A549 (cell line): ENCODE data around the gene VPS72. TPM values are rescaled to one million over a fixed set of nuclear protein-coding genes. Genes with fewer than 3 reads are reported as not detected.

Source experiments
- ATAC-seq, 2 experiments: fragments of 200-7000 bp in 1 of 2; fragments of >200 bp in 1 of 2; cut with Nextera tagmentation in 1 of 2; cut with Tn5 transposase in 1 of 2; 3 replicates each; pipeline versions ENCODE4 v1.8.0 to v1.9.1; 2018 to 2020; ENCODE audit warnings: mild to moderate bottlenecking in 1 of 2, moderate library complexity in 1 of 2
- CTCF ChIA-PET: fragments of 300-600 bp; sonication (Branson Sonifier 250); formaldehyde crosslinking; extraction: SDS; loops from one replicate; lab custom pipeline; 2021; ENCODE audit warnings: antibody characterized with exemption, inconsistent platforms; lab: Yijun Ruan, JAX
- POLR2A ChIA-PET: fragments of 350-600 bp; formaldehyde crosslinking; extraction: SDS; loops from one replicate; lab custom pipeline; 2021; ENCODE audit warnings: antibody characterized with exemption, inconsistent platforms; lab: Yijun Ruan, JAX
- DNase-seq, 2 experiments: peaks; one replicate each; pipeline versions ENCODE4 v3.0.0 to v3.0.0-alpha.2; 2011 to 2016; ENCODE audit warnings: low read depth in 1 of 2, low spot score in 1 of 2
- FAIRE-seq: peaks from 2 replicates; lab custom pipeline; 2011; peaks lifted over from hg19 to GRCh38; lab: Jason Lieb, UNC
- H3K27ac ChIP-seq, 2 experiments: fragments of >200 bp; sonication (Bioruptor Twin); formaldehyde crosslinking; 3 replicates each; pipeline ENCODE4 v1.5.1; 2016 to 2017
- H3K4me1 ChIP-seq: fragments of >200 bp; sonication (Bioruptor Twin); formaldehyde crosslinking; 3 replicates; pipeline ENCODE4 v1.6.1; 2016
- H3K4me2 ChIP-seq: fragments of >200 bp; sonication (Bioruptor Twin); formaldehyde crosslinking; 3 replicates; pipeline ENCODE4 v1.6.1; 2016
- H3K4me3 ChIP-seq: fragments of >200 bp; sonication (Bioruptor Twin); formaldehyde crosslinking; 3 replicates; pipeline ENCODE4 v1.5.1; 2016
- H3K9me3 ChIP-seq: fragments of >200 bp; sonication (Bioruptor Twin); formaldehyde crosslinking; 3 replicates; pipeline ENCODE4 v1.6.1; 2016
- BHLHE40 ChIP-seq: IDR thresholded peaks from 2 replicates; pipeline ENCODE4 v1.6.1; 2012; ENCODE audit warnings: low read depth, low read length, inconsistent platforms
- CHD2 ChIP-seq: fragments of 150-350 bp; IDR thresholded peaks from 2 replicates; pipeline ENCODE4 v1.6.1; 2014; ENCODE audit warnings: low read length; ENCODE audit not compliant: partially characterized antibody
- CHD4 ChIP-seq: fragments of 200-600 bp; sonication (generic); IDR thresholded peaks from 2 replicates; pipeline ENCODE4 v1.6.1; 2016; ENCODE audit warnings: antibody characterized with exemption, mild to moderate bottlenecking, borderline replicate concordance
- CTCF ChIP-seq: fragments of >200 bp; sonication (Bioruptor Twin); formaldehyde crosslinking; IDR thresholded peaks from 3 replicates; pipeline ENCODE4 v1.5.1; 2016
- EP300 ChIP-seq, 2 experiments: fragments of >200 bp; sonication (Bioruptor Twin); formaldehyde crosslinking; IDR thresholded peaks; 2 replicates in 1 of 2; 3 replicates in 1 of 2; pipeline ENCODE4 v1.6.1; 2016 to 2017
- FOSB ChIP-seq: fragments of 250-450 bp; sonication (Bioruptor Pico); IDR thresholded peaks from 2 replicates; pipeline ENCODE4 v1.5.0; 2020; ENCODE audit warnings: mild to moderate bottlenecking, moderate library complexity
- FOSL2 ChIP-seq, 2 experiments: fragments of 450-650 bp in 1 of 2; fragments of >200 bp in 1 of 2; sonication (Bioruptor Twin) in 1 of 2; formaldehyde crosslinking; IDR thresholded peaks; 2 replicates each; pipeline versions ENCODE4 v1.5.0 to v1.6.1; 2016 to 2020; ENCODE audit warnings: mild to moderate bottlenecking in 1 of 2, moderate library complexity in 1 of 2
- FOXS1 ChIP-seq: fragments of 250-450 bp; sonication (Bioruptor Pico); IDR thresholded peaks from 2 replicates; pipeline ENCODE4 v1.5.0; 2020; ENCODE audit warnings: mild to moderate bottlenecking, moderate library complexity
- HES2 ChIP-seq: fragments of >200 bp; sonication (Bioruptor Twin); formaldehyde crosslinking; IDR thresholded peaks from 2 replicates; pipeline ENCODE4 v1.6.1; 2016
- HOXA7 ChIP-seq: fragments of 250-450 bp; sonication (Bioruptor Pico); IDR thresholded peaks from 2 replicates; pipeline ENCODE4 v1.5.0; 2020; ENCODE audit warnings: mild to moderate bottlenecking, moderate library complexity
- JUNB ChIP-seq: fragments of >200 bp; sonication (Bioruptor Twin); formaldehyde crosslinking; IDR thresholded peaks from 2 replicates; pipeline ENCODE4 v1.6.1; 2016
- KDM5A ChIP-seq: fragments of 200-600 bp; sonication (generic); IDR thresholded peaks from 2 replicates; pipeline ENCODE4 v1.6.1; 2016; ENCODE audit warnings: antibody characterized with exemption, mild to moderate bottlenecking
- MAFK ChIP-seq: fragments of 450-650 bp; IDR thresholded peaks from 2 replicates; pipeline ENCODE4 v1.6.1; 2014; ENCODE audit not compliant: partially characterized antibody
- MAX ChIP-seq: IDR thresholded peaks from 2 replicates; pipeline ENCODE4 v1.6.1; 2012
- NR3C1 ChIP-seq: fragments of >200 bp; sonication (Bioruptor Twin); formaldehyde crosslinking; IDR thresholded peaks from 3 replicates; pipeline ENCODE4 v1.6.1; 2017
- RAD21 ChIP-seq, 2 experiments: fragments of >200 bp in 1 of 2; sonication (Bioruptor Twin) in 1 of 2; formaldehyde crosslinking in 1 of 2; IDR thresholded peaks in 1 of 2; conservative IDR thresholded peaks in 1 of 2; 2 replicates in 1 of 2; 3 replicates in 1 of 2; pipeline ENCODE4 v1.6.1; 2012 to 2018; ENCODE audit warnings: inconsistent platforms in 1 of 2
- SREBF2 ChIP-seq: fragments of 450-650 bp; IDR thresholded peaks from 2 replicates; pipeline ENCODE4 v1.6.1; 2014; ENCODE audit warnings: mild to moderate bottlenecking, moderate library complexity
- TFCP2L1 ChIP-seq: fragments of 250-450 bp; sonication (Bioruptor Pico); IDR thresholded peaks from 2 replicates; pipeline ENCODE4 v1.5.0; 2021; ENCODE audit warnings: mild to moderate bottlenecking
- TP53 ChIP-seq: fragments of 250-450 bp; sonication (Bioruptor Pico); IDR thresholded peaks from 2 replicates; pipeline ENCODE4 v1.5.0; 2021; ENCODE audit warnings: mild to moderate bottlenecking, moderate library complexity
- USF2 ChIP-seq: fragments of 450-650 bp; IDR thresholded peaks from 2 replicates; pipeline ENCODE4 v1.6.1; 2014; ENCODE audit warnings: antibody characterized with exemption
- ZC3H11A ChIP-seq: fragments of 450-650 bp; IDR thresholded peaks from 2 replicates; pipeline ENCODE4 v1.6.1; 2014; ENCODE audit warnings: antibody characterized with exemption, mild to moderate bottlenecking
- ZFP36 ChIP-seq: fragments of 450-650 bp; IDR thresholded peaks from 2 replicates; pipeline ENCODE4 v1.6.1; 2014; ENCODE audit warnings: borderline replicate concordance; ENCODE audit not compliant: partially characterized antibody
- ZSCAN20 ChIP-seq: fragments of 250-450 bp; sonication (Bioruptor Pico); IDR thresholded peaks from 2 replicates; pipeline ENCODE4 v1.8.0; 2022; ENCODE audit warnings: mild to moderate bottlenecking, moderate library complexity
- WGBS: methylation state at CpG from one replicate; pipeline ENCODE4 v1.1.6; 2017; ENCODE audit errors: missing lambda C conversion rate; 5-methylcytosine and 5-hydroxymethylcytosine counted together
- polyA plus RNA-seq, 4 experiments: library from polyadenylated mRNA; depleted of rRNA in 3 of 4; stranded (reverse); fragments of >200 nt; fragmentation: RNase III in 1 of 4; extraction: RNeasy Plus Mini Kit Qiagen cat#74134 plus additional on column Dnase treatment in 1 of 4; gene quantifications; 2 replicates in 3 of 4; 3 replicates in 1 of 4; pipeline ENCODE4 v1.2.3, GENCODE V29; 2011 to 2017

VPS72 gene
- polyA plus RNA-seq, 2 of the 4 experiments (the other 2 are of a cell fraction), result 50.8 to 81.2 TPM

- no peak within 1 kb of the TSS for H3K27ac ChIP-seq
- TF ChIP-seq CTCF (peak; percentile 33), TFCP2L1 (CRISPR knock-in tag) (no peak), KDM5A (no peak), ZSCAN20 (CRISPR knock-in tag) (no peak), HES2 (no peak), ZC3H11A (no peak), TP53 (CRISPR knock-in tag) (no peak)
- TF ChIP-seq, all 56 proteins: peak for 1
- FAIRE-seq (no peak), DNase-seq (peak in 1 of 2 experiments; percentile 37), ATAC-seq (peak; percentile 83 to 92)
- Histone ChIP-seq H3K4me1 (no peaks in the 10 kb centered on the region), H3K4me2 (no peak within 1 kb of the TSS), H3K9me3 (no peaks in the 10 kb centered on the region), H3K4me3 (no peak within 1 kb of the TSS)
- ChIA-PET CTCF (interaction anchor here (0.7 to 2.8 kb wide), 7 partner anchors 8 to 85 kb away, joined by 3 to 12 read pairs (median 5); partner anchors contain the start of gene VPS72), POLR2A (interaction anchor here (1.2 kb wide), 1 partner anchor 14 kb away, joined by 4 read pairs; the partner anchor contains the start of gene VPS72)
- 46% methylated on average over 4 of the region's 4 CpGs for WGBS
These were observed 14.1 kb downstream of the VPS72 start, which contains the start of gene TMOD4 for GRCh38 chr1:151175863-151176262. Gene TMOD4, minus strand, starts transcription at chr1:151175981. Its CDS starts 1,106 bp downstream, at chr1:151174875.

GRCh38 chr1:151175041-151175741 lies 14.8 kb downstream of the VPS72 start:
- TF ChIP-seq MAFK (no peak), USF2 (no peak), CHD4 (no peak), RAD21 (conservative IDR thresholded peaks at IDR 0.05 in 1 of 2, IDR thresholded peaks at IDR 0.05 in 1 of 2) (no peak), NR3C1 (no peak), MAX (no peak), BHLHE40 (no peak)
- TF ChIP-seq, all 56 proteins: peak for 0
- H3K27ac ChIP-seq, result no peak overlapping the region
- no peak overlapping the region for H3K4me2 ChIP-seq
- FAIRE-seq, result no peak
- H3K4me1 ChIP-seq, result no peaks in the 10 kb centered on the region
- CTCF ChIA-PET, result interaction anchor here (1.6 to 2.8 kb wide), 3 partner anchors 10 to 52 kb away, joined by 5 to 12 read pairs (median 9); partner anchors contain the start of gene VPS72
- DNase-seq, result no peak
- H3K9me3 ChIP-seq, result no peaks in the 10 kb centered on the region
- no peak overlapping the region for H3K4me3 ChIP-seq
- 88% methylated on average over 6 of the region's 6 CpGs for WGBS
- ATAC-seq, result no peak
- POLR2A ChIA-PET, result interaction anchor here (1.2 to 1.8 kb wide), 2 partner anchors 14 to 15 kb away, joined by 4 to 8 read pairs; partner anchors contain the start of gene VPS72

GRCh38 chr1:151171190-151171589 lies 18.8 kb downstream of the VPS72 start:
- Histone ChIP-seq H3K9me3 (no peaks in the 10 kb centered on the region), H3K27ac (no peak overlapping the region), H3K4me1 (peaks cover 7% of the 10 kb centered on the region; the same call in 2 of the 3 replicates), H3K4me2 (no peak overlapping the region), H3K4me3 (no peak overlapping the region)
- no peak for ATAC-seq
- 82% methylated on average over 5 of the region's 5 CpGs for WGBS
- POLR2A ChIA-PET, result no interaction called here
- no peak for FAIRE-seq
- CTCF ChIA-PET, result interaction anchor here (0.6 to 1.3 kb wide), 6 partner anchors 24 to 147 kb away, joined by 3 read pairs; partner anchors contain the start of gene GABPB2
- TF ChIP-seq FOSL2 (IDR thresholded peaks at IDR 0.05), result no peak
- no peak for TF ChIP-seq FOSL2 (CRISPR knock-in tag; IDR thresholded peaks at IDR 0.05)
- no peak for TF ChIP-seq ZC3H11A
- no peak for TF ChIP-seq ZFP36
- TF ChIP-seq EP300 (IDR thresholded peaks at IDR 0.05), result no peak
- no peak for TF ChIP-seq FOXS1 (CRISPR knock-in tag)
- TF ChIP-seq CHD2, result no peak
- TF ChIP-seq TP53 (CRISPR knock-in tag), result no peak
- TF ChIP-seq HOXA7, result no peak
- no peak for TF ChIP-seq JUNB
- TF ChIP-seq FOSB (CRISPR knock-in tag), result no peak
- TF ChIP-seq SREBF2, result no peak
- TF ChIP-seq TFCP2L1 (CRISPR knock-in tag), result no peak
- TF ChIP-seq RAD21 (conservative IDR thresholded peaks at IDR 0.05 in 1 of 2, IDR thresholded peaks at IDR 0.05 in 1 of 2), result no peak
- DNase-seq, result no peak
